Tibial nerve (tissue), 4 donors: ENCODE measurements around the gene RFPL2.
"Not testable (repeated sequence)": the region's sequence is repeated elsewhere in the genome, so short reads cannot be mapped to it uniquely, and the experiment has no call there.

Source experiments
- CTCF ChIP-seq, 5 experiments: fragments of 200-600 bp in 3 of 5; fragments of 450-650 bp in 2 of 5; sonication (generic) in 3 of 5; IDR thresholded peaks; one replicate each; pipeline ENCODE4 v1.5.1; 2016 to 2019; ENCODE audit warnings: antibody characterized with exemption in 5 of 5, mild to moderate bottlenecking in 3 of 5, moderate library complexity in 2 of 5
- EP300 ChIP-seq, 2 donors: sonication (generic); formaldehyde crosslinking; IDR thresholded peaks; one replicate each; pipeline ENCODE4 v1.6.1; 2017; ENCODE audit warnings: antibody characterized with exemption in 2 of 2, mild to moderate bottlenecking in 1 of 2
- POLR2A ChIP-seq, 2 donors: fragments of 450-650 bp; IDR thresholded peaks; one replicate each; pipeline ENCODE4 v1.6.1; 2017; ENCODE audit warnings: antibody characterized with exemption in 2 of 2, mild to moderate bottlenecking in 2 of 2, moderate library complexity in 2 of 2

DNA sequence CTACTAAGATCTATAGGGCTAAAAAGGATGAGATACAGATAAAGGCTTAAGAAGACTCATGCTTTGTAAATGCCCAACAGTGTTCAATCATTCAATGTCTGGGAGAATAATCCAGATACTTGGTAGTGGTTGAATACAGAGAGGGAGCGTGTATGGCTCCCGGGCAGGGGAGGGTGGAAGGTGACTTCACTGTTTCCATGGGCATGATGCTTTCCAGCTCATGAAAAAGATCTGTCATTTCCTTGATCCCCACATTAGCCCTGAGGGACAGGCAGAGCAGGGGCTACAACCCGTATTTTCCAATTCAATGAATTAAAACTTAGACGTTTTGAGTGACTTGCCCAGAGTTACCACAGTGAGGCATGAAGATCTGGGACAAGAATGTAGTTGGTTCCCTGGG, 50.1 kb downstream of the RFPL2 start:
- TF ChIP-seq CTCF, POLR2A, EP300 (IDR thresholded peaks at IDR 0.05): not testable (repeated sequence)
